ENCODE measurements around the gene SRRM1. TPM values are rescaled to one million over a fixed set of nuclear protein-coding genes. Genes with fewer than 3 reads are reported as not detected.
"Not testable (repeated sequence)": the region's sequence is repeated elsewhere in the genome, so short reads cannot be mapped to it uniquely, and the experiment has no call there.

The SRRM1 gene
- total RNA-seq, 1 donor from 2014 or later = 242 TPM

DNA sequence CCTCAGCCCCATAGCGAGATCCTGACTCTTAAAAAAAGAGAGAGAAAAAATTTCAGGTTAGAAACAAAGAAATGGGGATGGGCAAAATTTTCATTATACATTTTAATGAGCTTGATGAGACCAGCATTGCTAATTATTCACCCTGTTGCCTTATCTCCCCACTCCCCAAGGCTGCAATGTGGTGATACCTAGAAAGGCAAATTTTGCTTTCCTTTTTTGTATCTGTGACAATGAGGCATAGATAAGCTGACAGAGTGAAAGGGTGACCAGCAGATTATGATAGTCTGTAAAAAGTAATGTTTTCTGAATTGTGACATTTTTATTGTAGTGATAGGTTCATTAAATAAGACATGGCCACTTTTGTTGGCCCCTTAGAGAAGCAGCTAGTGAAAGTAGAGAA, 12.9 kb downstream of the SRRM1 start:
- peaks cover 69% of the 10 kb centered on the region for H3K36me3 Mint-ChIP-seq (ENCODE audit: low read depth)
- intact Hi-C loops (cut with micrococcal nuclease) = no loop called here
- H3K27me3 Mint-ChIP-seq (ENCODE audit: insufficient read depth) = no peaks in the 10 kb centered on the region
- H3K4me1 Mint-ChIP-seq (ENCODE audit: low read depth) = peaks cover 41% of the 10 kb centered on the region
- DNase-seq (ENCODE audit: low spot score) = no peak
- H3K4me3 Mint-ChIP-seq = no peak overlapping the region
- H3K27ac Mint-ChIP-seq = no peak overlapping the region
- no peaks in the 10 kb centered on the region for H3K9me3 Mint-ChIP-seq

DNA sequence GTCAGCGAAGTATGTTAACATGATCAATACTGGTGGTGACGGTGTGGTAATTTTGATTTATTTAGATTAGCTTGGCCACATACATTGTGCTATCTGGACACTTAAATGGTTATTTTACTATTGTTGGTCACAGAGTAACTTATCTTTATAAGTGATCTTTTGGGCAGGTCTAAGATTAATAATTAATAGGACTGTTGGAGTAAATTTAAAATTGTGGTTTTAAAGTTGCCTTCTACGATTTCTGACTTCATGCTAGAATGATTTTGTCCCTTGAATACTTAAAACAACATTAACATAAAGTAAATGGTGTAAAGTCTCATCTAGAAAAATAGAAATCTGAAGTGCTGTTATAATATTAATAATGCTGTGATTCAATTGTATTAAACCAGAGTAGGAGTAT, 14.7 kb downstream of the SRRM1 start:
- Mint-ChIP-seq H3K27ac (no peak overlapping the region), H3K4me3 (no peak overlapping the region)
- intact Hi-C loops (cut with micrococcal nuclease) = no loop called here

GRCh38 chr1:24659166-24659904, 16.2 kb downstream of the SRRM1 start:
- no peaks in the 10 kb centered on the region for H3K27me3 Mint-ChIP-seq (ENCODE audit: insufficient read depth)
- no peak overlapping the region for H3K27ac Mint-ChIP-seq
- no peaks in the 10 kb centered on the region for H3K9me3 Mint-ChIP-seq
- peaks cover 65% of the 10 kb centered on the region for H3K36me3 Mint-ChIP-seq (ENCODE audit: low read depth)
- no peak for DNase-seq (ENCODE audit: low spot score)
- H3K4me1 Mint-ChIP-seq (ENCODE audit: low read depth) = peaks cover 38% of the 10 kb centered on the region
- intact Hi-C loops (cut with micrococcal nuclease) = no loop called here
- no peak overlapping the region for H3K4me3 Mint-ChIP-seq

More for the DNA sequence above, 14.7 kb downstream of the SRRM1 start:
- no peaks in the 10 kb centered on the region for H3K9me3 Mint-ChIP-seq
- no peaks in the 10 kb centered on the region for H3K27me3 Mint-ChIP-seq (ENCODE audit: insufficient read depth)
- peaks cover 38% of the 10 kb centered on the region for H3K4me1 Mint-ChIP-seq (ENCODE audit: low read depth)
- H3K36me3 Mint-ChIP-seq (ENCODE audit: low read depth) = peaks cover 69% of the 10 kb centered on the region
- no peak for DNase-seq (ENCODE audit: low spot score)

DNA sequence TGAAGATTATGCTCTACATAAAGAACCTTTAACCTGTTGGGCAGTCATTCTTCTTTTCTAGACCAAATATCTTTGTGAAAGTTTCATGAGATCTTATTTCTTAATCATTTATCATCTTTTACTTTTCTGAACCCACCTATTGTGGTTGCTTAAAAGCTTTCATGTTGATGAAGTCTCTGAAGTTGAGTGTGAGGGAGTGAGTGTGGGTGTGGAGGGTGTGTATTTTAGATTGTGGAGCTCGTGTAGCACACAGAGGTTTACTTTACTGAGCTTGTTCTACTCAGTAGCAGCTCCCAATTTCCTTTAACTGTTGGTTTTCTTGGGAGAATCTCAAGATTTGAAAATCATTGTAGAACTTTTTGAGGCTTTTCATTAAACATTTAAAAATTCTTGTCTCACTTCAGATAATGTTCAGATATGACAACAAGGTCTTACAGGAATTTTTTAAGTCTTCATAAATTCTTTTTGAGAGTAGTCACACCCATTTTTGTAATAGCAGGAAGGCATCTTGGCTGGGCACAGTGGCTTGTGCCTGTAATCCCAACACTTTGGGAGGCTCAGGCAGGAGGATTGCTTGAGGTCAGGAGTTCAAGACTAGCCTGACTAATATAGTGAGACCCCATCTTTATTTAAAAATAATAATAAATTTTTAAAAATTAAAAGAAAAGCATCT, 17.0 kb downstream of the SRRM1 start:
- H3K27me3 Mint-ChIP-seq (ENCODE audit: insufficient read depth) = no peaks in the 10 kb centered on the region
- H3K4me3 Mint-ChIP-seq = no peak overlapping the region
- H3K27ac Mint-ChIP-seq = peak overlapping the region; percentile 13
- no peak for DNase-seq (ENCODE audit: low spot score)
- intact Hi-C loops (cut with micrococcal nuclease) = no loop called here
- H3K4me1 Mint-ChIP-seq (ENCODE audit: low read depth) = peaks cover 37% of the 10 kb centered on the region
- H3K36me3 Mint-ChIP-seq (ENCODE audit: low read depth) = peaks cover 59% of the 10 kb centered on the region
- no peaks in the 10 kb centered on the region for H3K9me3 Mint-ChIP-seq

- Mint-ChIP-seq H3K9me3 (no peaks in the 10 kb centered on the region), H3K27ac (no peak overlapping the region)
These were observed 21.5 kb downstream of the SRRM1 start for GRCh38 chr1:24664507-24665033.

DNA sequence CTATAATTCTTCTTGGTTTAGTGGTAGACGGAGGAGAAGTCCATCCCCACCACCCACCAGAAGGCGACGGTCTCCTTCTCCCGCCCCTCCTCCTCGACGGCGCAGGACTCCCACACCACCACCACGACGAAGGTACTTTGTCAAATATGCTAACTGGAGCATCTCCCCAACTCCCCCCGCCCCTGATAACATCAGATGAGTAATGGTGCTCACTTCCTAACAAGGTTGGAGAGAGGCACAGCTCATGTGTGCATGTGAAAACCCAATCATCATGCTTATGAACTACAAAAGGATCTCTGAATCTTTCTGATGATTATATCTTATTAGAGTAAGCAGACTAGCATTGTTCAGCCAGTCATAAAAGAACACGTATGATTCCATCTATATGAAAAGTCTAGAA, 23.7 kb downstream of the SRRM1 start:
- no peaks in the 10 kb centered on the region for H3K4me1 Mint-ChIP-seq (ENCODE audit: low read depth)
- no peak for DNase-seq (ENCODE audit: low spot score)
- no peaks in the 10 kb centered on the region for H3K9me3 Mint-ChIP-seq
- H3K27ac Mint-ChIP-seq = no peak overlapping the region
- no peaks in the 10 kb centered on the region for H3K27me3 Mint-ChIP-seq (ENCODE audit: insufficient read depth)
- H3K36me3 Mint-ChIP-seq (ENCODE audit: low read depth) = peaks cover 56% of the 10 kb centered on the region
- intact Hi-C loops (cut with micrococcal nuclease) = no loop called here
- H3K4me3 Mint-ChIP-seq = no peak overlapping the region

More at GRCh38 chr1:24664507-24665033, 21.5 kb downstream of the SRRM1 start:
- intact Hi-C loops (cut with micrococcal nuclease) = no loop called here
- Mint-ChIP-seq H3K4me1 (ENCODE audit: low read depth) (peaks cover 7% of the 10 kb centered on the region), H3K27me3 (ENCODE audit: insufficient read depth) (no peaks in the 10 kb centered on the region), H3K4me3 (no peak overlapping the region), H3K36me3 (ENCODE audit: low read depth) (peaks cover 54% of the 10 kb centered on the region)
- DNase-seq (ENCODE audit: low spot score) = no peak

DNA sequence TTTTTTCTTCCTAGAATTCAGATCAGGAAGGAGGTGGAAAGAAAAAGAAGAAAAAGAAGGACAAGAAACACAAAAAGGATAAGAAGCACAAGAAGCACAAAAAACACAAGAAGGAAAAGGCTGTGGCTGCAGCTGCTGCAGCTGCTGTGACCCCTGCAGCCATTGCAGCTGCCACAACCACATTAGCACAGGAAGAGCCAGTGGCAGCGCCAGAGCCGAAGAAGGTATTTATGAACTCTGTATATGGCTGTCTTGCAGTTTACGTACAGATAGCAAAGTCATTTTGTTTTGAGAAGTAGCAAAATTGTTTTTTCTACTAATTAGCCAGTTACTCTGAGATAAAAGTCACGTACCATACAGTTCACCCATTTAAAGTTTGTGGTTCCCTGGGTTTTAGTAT, 28.3 kb downstream of the SRRM1 start:
- Mint-ChIP-seq H3K27ac (peak overlapping the region; percentile 63), H3K36me3 (ENCODE audit: low read depth) (peaks cover 56% of the 10 kb centered on the region)
- DNase-seq (ENCODE audit: low spot score); H3K9me3 Mint-ChIP-seq; intact Hi-C loops (cut with micrococcal nuclease); H3K4me1 Mint-ChIP-seq (ENCODE audit: low read depth); H3K27me3 Mint-ChIP-seq (ENCODE audit: insufficient read depth); H3K4me3 Mint-ChIP-seq: not testable (repeated sequence)

DNA sequence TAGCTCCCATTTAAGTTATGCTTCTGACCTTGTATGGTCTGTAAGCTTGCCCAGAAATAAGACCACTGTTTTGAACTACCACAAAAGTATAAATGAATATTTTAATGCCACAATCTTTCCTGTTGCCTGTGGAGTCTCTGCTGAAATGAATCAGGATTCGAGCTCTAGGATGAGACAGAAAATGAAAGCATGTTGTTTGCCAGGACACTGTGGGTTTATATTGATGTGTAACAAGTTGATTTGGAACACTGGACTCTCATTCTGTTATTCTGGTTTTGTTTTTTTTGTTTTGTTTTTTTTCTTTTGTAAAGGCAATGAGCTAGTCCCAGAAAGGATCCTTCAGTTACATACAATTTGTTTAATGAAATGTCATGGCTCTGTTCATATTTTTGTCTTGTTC, 29.6 kb downstream of the SRRM1 start:
- peak overlapping the region; percentile 55 for H3K27ac Mint-ChIP-seq
- not testable (repeated sequence) for H3K4me3 Mint-ChIP-seq; DNase-seq (ENCODE audit: low spot score)

GRCh38 chr1:24673341-24673740, 30.2 kb downstream of the SRRM1 start:
- no peak overlapping the region for H3K27ac Mint-ChIP-seq
- no peak for DNase-seq (ENCODE audit: low spot score)
- peaks cover 56% of the 10 kb centered on the region for H3K36me3 Mint-ChIP-seq (ENCODE audit: low read depth)
- intact Hi-C loops (cut with micrococcal nuclease) = no loop called here
- H3K4me3 Mint-ChIP-seq = no peak overlapping the region
- H3K27me3 Mint-ChIP-seq (ENCODE audit: insufficient read depth) = no peaks in the 10 kb centered on the region
- H3K9me3 Mint-ChIP-seq = no peaks in the 10 kb centered on the region
- peaks cover 6% of the 10 kb centered on the region for H3K4me1 Mint-ChIP-seq (ENCODE audit: low read depth)

More for the DNA sequence above, 29.6 kb downstream of the SRRM1 start:
- H3K4me1 Mint-ChIP-seq (ENCODE audit: low read depth); intact Hi-C loops (cut with micrococcal nuclease); H3K9me3 Mint-ChIP-seq; H3K27me3 Mint-ChIP-seq (ENCODE audit: insufficient read depth): not testable (repeated sequence)
- peaks cover 56% of the 10 kb centered on the region for H3K36me3 Mint-ChIP-seq (ENCODE audit: low read depth)

GRCh38 chr1:24678421-24678820, 35.3 kb downstream of the SRRM1 start:
- intact Hi-C loops (cut with micrococcal nuclease); H3K4me1 Mint-ChIP-seq (ENCODE audit: low read depth); H3K27me3 Mint-ChIP-seq (ENCODE audit: insufficient read depth); H3K27ac Mint-ChIP-seq; DNase-seq (ENCODE audit: low spot score); H3K4me3 Mint-ChIP-seq; H3K9me3 Mint-ChIP-seq: not testable (repeated sequence)
- peaks cover 22% of the 10 kb centered on the region for H3K36me3 Mint-ChIP-seq (ENCODE audit: low read depth)

DNA sequence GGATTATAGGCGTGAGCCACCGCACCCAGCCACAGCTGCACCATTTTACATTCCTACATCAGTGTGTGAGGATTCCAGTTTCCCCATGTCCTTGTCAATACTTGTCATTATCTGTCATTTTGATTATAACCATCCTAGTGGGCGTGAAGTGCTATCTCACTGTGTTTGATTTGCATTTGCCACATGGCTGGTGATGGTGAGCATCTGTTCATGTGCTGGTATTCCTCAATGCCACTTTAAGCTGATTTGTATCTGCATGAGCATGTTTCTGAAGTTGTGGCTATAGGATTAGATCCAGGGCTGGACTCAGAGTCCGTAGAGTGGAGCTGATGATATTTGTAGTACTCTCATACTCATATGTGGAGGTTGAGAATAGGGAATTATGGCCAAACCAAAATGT, 36.6 kb downstream of the SRRM1 start:
- Mint-ChIP-seq H3K4me1 (ENCODE audit: low read depth) (no peaks in the 10 kb centered on the region), H3K27me3 (ENCODE audit: insufficient read depth) (no peaks in the 10 kb centered on the region), H3K27ac (no peak overlapping the region), H3K36me3 (ENCODE audit: low read depth) (peaks cover 18% of the 10 kb centered on the region), H3K9me3 (no peaks in the 10 kb centered on the region), H3K4me3 (no peak overlapping the region)
- no peak for DNase-seq (ENCODE audit: low spot score)
- intact Hi-C loops (cut with micrococcal nuclease) = no loop called here

DNA sequence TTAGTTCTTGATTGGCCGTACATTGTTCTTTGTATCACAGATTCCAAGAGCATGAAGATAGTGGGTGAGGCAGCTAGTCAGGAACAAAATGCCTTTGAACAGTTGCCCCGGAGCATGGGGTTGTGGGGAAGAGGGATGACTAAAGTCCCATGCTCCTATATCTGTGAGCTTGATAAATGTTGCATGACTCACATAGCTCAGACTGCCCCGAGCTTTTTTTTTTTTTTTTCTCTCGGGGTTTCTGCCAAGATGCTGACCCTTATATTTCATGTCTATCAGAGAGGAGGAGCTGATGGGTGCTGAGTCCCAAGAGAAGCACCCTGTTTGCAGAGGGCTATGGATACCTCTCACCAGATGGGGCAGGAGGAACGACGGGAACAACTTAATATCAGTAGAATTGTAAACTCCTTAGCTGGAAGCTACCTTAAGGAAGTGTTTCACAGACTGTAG, 40.6 kb downstream of the SRRM1 start:
- Mint-ChIP-seq H3K36me3 (ENCODE audit: low read depth) (peaks cover 3% of the 10 kb centered on the region), H3K4me3 (no peak overlapping the region), H3K4me1 (ENCODE audit: low read depth) (no peaks in the 10 kb centered on the region), H3K27ac (no peak overlapping the region), H3K9me3 (no peaks in the 10 kb centered on the region), H3K27me3 (ENCODE audit: insufficient read depth) (no peaks in the 10 kb centered on the region)
- intact Hi-C loops (cut with micrococcal nuclease) = no loop called here
- DNase-seq (ENCODE audit: low spot score) = no peak

DNA sequence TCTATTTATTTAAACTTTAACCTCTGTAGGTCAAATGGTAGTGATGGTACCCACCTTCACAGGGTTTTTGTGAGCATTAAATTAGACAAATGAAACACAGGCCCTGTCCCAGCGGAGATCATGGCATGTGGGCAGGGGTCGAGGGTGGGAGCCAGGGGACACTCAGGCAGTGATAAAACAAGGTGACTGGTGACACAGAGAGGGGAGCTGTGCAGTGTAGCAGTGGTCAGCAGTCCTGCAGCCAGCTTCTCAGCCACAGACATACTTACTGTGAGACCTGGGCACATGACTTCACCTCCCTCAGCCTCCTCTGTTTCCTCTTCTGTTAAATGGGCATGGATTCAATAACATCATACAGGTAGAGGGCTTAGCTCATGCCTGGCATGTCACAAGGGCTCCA, 44.9 kb downstream of the SRRM1 start:
- Mint-ChIP-seq H3K4me3 (no peak overlapping the region), H3K36me3 (ENCODE audit: low read depth) (no peaks in the 10 kb centered on the region), H3K9me3 (no peaks in the 10 kb centered on the region), H3K4me1 (ENCODE audit: low read depth) (no peaks in the 10 kb centered on the region), H3K27me3 (ENCODE audit: insufficient read depth) (peaks cover 6% of the 10 kb centered on the region), H3K27ac (no peak overlapping the region)
- intact Hi-C loops (cut with micrococcal nuclease) = loop anchor here (2.0 to 5.0 kb wide), 2 partner anchors 143 to 519 kb away; no protein-coding TSS in a partner anchor
- DNase-seq (ENCODE audit: low spot score) = no peak
